Erythroblast (primary cell): ENCODE measurements around the gene GEMIN5.

Experiments used
- GATA1 ChIP-seq: IDR thresholded peaks from 2 replicates; pipeline ENCODE4 v1.6.1; 2011; ENCODE audit warnings: low read depth, mild to moderate bottlenecking, control low read depth, low read length, moderate library complexity
- POLR2A ChIP-seq: IDR thresholded peaks from 2 replicates; pipeline ENCODE4 v1.6.1; 2011; ENCODE audit warnings: mild to moderate bottlenecking, low read length

DNA sequence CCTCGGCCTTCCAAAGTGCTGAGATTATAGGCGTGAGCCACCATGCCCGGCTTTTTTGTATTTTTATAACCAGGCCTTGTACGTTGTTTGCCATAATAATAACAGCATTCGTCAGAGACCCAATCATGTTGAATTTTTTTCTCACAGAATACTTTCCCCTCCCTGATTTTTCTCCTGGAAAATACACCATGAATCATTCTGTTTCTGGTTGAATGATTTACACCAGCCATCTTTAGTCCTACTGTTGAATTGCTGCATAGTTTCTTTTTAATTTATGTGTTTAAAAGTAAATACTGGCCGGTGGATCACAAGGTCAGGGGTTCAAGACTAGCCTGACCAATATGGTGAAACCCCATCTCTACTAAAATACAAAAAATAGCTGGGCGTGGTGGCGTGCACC is 76.1 kb downstream of the GEMIN5 start:
- no peak for TF ChIP-seq POLR2A
- TF ChIP-seq GATA1 = no peak
